ENCODE measurements around the gene OGFOD2. TPM values are rescaled to one million over a fixed set of nuclear protein-coding genes. Genes with fewer than 3 reads are reported as not detected.

OGFOD2 gene
- total RNA-seq, 4 donors from 2014 or later, result 5.9 to 16.3 (median 15.5) TPM

DNA sequence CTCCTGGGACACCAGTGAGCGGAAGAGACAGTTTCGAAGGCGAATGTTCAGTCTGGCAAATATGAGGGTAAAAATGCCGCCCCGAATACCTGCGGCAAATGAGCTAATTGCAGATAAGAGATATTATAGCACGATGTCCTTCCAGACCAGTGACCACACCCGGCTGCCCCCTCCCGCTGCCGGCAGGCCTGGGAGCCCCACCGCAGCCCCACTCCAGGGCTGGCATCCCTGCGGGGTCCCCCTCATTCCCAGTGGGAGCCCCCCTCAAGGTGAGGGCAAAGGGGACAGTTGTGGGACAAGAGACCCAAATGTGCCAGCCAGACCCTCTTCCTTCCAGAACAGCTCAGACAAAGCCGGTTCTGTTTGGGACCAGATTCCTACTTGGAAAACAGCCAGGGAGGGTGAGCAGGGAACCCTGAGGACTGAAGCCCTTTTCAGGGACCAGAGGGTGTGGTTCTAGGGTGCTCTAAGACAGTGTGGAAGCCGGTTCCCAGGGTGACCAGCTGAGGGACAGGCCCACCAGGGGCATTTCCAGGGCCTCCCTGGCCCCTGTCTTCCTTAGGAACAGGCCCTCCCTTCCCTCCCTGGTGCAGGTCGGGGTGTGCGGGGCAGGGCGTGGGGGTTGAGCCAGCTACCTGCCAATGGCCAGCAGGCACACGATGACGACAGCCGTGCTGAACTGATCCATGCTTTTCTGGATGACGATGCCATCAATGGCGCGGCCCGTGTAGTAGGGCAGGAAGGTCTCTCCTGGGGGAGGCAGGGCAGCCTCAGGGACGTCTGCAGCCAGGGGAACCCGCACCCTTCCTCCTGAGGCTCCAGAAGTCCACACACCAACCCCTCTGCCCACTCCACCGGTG lies 25.0 kb upstream of the OGFOD2 start:
- WGBS, 2 donors, result 93 to 94% methylated on average over 22 to 27 of the region's 27 CpGs
- intact Hi-C loops (cut with DNase I), result loop anchor here (2.0 to 5.0 kb wide), 2 partner anchors 91 to 153 kb away; no protein-coding TSS in a partner anchor
- Histone ChIP-seq H3K27me3 (no peaks in the 10 kb centered on the region), H3K4me1 (peaks cover 0 to 15% of the 10 kb centered on the region in 2 donors), H3K9me3 (no peaks in the 10 kb centered on the region), H3K27ac (no peak overlapping the region), H3K36me3 (no peaks in the 10 kb centered on the region), H3K4me3 (replicated peaks in 1 of 3) (no peak overlapping the region)
- TF ChIP-seq POLR2A (IDR thresholded peaks at IDR 0.05), result no peak
- TF ChIP-seq, protein P1, sequence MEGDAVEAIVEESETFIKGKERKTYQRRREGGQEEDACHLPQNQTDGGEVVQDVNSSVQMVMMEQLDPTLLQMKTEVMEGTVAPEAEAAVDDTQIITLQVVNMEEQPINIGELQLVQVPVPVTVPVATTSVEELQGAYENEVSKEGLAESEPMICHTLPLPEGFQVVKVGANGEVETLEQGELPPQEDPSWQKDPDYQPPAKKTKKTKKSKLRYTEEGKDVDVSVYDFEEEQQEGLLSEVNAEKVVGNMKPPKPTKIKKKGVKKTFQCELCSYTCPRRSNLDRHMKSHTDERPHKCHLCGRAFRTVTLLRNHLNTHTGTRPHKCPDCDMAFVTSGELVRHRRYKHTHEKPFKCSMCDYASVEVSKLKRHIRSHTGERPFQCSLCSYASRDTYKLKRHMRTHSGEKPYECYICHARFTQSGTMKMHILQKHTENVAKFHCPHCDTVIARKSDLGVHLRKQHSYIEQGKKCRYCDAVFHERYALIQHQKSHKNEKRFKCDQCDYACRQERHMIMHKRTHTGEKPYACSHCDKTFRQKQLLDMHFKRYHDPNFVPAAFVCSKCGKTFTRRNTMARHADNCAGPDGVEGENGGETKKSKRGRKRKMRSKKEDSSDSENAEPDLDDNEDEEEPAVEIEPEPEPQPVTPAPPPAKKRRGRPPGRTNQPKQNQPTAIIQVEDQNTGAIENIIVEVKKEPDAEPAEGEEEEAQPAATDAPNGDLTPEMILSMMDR (IDR thresholded peaks at IDR 0.05), result no peak
- no peak for DNase-seq

DNA sequence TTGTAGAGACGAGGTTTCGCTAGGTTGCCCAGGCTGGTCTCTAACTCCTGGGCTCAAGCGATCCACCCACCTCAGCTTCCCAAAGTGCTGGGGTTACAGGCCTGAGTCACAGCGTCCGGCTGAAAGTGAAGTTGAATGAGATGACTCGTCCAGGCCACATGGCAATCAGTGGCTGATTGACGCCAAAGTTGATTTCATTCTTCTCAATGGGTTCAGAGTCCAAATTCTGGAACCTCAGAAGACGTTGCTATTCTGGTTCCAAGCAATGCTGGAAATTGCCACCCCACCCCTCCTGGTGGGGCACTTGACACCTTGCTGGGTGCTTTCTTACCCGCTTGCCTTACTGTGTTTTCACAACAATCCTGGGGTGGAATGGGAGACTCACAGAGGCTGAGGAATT lies 23.6 kb upstream of the OGFOD2 start:
- H3K27ac ChIP-seq, result no peak overlapping the region
- intact Hi-C loops (cut with DNase I), result loop anchor here (2.0 to 5.0 kb wide), 2 partner anchors 93 to 154 kb away; no protein-coding TSS in a partner anchor
- WGBS, 2 donors, result 93 to 95% methylated on average over 8 to 9 of the region's 9 CpGs

DNA sequence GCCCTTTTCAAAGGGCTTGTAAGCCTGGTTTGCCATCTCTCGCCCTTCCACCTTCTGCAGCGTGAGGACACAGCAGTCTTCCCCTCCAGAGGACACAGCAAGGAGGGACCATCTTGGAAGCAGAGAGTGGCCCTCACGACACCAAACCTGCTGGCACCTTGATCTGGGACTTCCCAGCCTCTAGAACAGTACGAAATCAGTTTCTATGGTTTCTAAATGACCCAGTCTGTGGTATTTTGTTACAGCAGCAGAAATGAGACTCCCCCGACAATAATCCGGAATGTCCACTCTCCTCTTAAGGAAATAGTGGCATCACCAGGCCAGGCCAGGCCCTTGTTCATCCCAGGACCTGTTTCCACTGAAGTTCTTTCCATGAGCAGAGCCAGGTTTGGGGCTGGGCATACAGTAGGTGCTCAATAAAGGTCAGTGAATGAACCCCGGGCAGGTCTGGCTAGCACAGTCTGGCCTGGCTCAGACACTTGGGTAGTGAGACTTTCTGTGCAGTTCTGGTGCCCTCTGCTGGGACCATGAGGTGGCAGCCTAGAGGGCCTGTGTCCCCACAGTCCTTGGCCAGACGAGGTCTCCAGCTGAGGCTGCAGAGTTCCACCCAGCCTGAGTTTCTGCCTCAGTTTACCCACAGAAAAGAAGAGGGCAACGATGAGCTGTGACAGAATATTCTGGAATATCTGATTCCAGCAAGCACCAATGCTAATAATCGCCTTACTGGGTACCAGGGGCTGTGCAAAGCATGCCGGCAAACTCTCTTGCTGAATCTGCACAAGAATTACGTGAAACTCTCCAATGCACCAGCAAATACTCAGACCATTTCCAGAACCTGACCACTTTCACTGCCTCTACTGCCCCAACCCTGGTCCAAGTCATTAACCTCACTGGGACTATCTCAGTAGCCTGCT lies 22.8 kb upstream of the OGFOD2 start:
- 72 to 89% methylated on average over 8 to 12 of the region's 12 CpGs for WGBS, 2 donors
- H3K27me3 ChIP-seq, result no peaks in the 10 kb centered on the region
- no peaks in the 10 kb centered on the region for H3K36me3 ChIP-seq
- no peak for TF ChIP-seq POLR2A (IDR thresholded peaks at IDR 0.05)
- TF ChIP-seq, protein P1 (IDR thresholded peaks at IDR 0.05), result peak; percentile 49 to 95 (median 91)
- H3K4me3 ChIP-seq (replicated peaks in 1 of 3), result no peak overlapping the region
- peaks cover 0 to 4% of the 10 kb centered on the region in 2 donors for H3K4me1 ChIP-seq
- no peaks in the 10 kb centered on the region for H3K9me3 ChIP-seq
- intact Hi-C loops (cut with DNase I), result loop anchor here (2.0 to 5.0 kb wide), 2 partner anchors 93 to 155 kb away; no protein-coding TSS in a partner anchor
- H3K27ac ChIP-seq, result no peak overlapping the region
- peak; percentile 77 to 80 for DNase-seq

More for the DNA sequence above, 23.6 kb upstream of the OGFOD2 start:
- Histone ChIP-seq H3K4me3 (replicated peaks in 1 of 3) (no peak overlapping the region), H3K27me3 (no peaks in the 10 kb centered on the region), H3K4me1 (peaks cover 0 to 12% of the 10 kb centered on the region in 2 donors), H3K36me3 (no peaks in the 10 kb centered on the region), H3K9me3 (no peaks in the 10 kb centered on the region)
- no peak for TF ChIP-seq POLR2A (IDR thresholded peaks at IDR 0.05)
- TF ChIP-seq, protein P1 (IDR thresholded peaks at IDR 0.05), result no peak
- DNase-seq, result no peak

DNA sequence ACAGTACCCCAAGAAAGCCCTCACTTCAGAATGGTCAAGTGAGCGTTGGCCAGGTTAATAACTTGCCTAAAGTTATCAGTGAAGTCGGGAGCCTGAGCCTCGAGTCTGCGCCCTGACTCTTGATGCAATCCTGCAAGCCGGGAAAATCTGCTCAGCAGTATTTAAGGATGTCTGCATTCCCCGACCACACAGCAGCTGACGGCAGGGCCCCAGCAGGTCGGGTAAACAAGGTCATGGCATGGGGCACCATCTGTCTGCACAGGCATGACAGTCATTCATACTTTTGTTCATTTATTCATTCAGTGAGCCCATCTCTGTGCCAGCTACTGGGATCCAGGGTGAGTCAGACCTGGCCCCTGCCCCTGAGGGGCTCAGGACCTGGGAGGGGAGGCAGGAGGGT lies 19.9 kb upstream of the OGFOD2 start:
- TF ChIP-seq, protein P1 (IDR thresholded peaks at IDR 0.05), result no peak
- TF ChIP-seq POLR2A (IDR thresholded peaks at IDR 0.05), result no peak
- H3K9me3 ChIP-seq, result no peaks in the 10 kb centered on the region
- H3K27ac ChIP-seq, result no peak overlapping the region
- no peak for DNase-seq
- WGBS, 2 donors, result 78 to 88% methylated on average over 8 of the region's 8 CpGs
- H3K36me3 ChIP-seq, result peaks cover 0 to 6% of the 10 kb centered on the region in 2 donors
- H3K27me3 ChIP-seq, result no peaks in the 10 kb centered on the region
- H3K4me3 ChIP-seq (replicated peaks in 1 of 3), result no peak overlapping the region
- no peaks in the 10 kb centered on the region for H3K4me1 ChIP-seq
- intact Hi-C loops (cut with DNase I), result no loop called here

Data from thyroid gland (tissue), 4 donors.